HepG2 (cell line): Measurements from ENCODE around the gene SKI. TPM values are rescaled to one million over a fixed set of nuclear protein-coding genes. Genes with fewer than 3 reads are reported as not detected.

Experiments
- CEBPG ChIP-seq: IDR thresholded peaks from 2 replicates; pipeline ENCODE4 v1.6.1; 2016
- GATAD1 ChIP-seq: IDR thresholded peaks from 2 replicates; pipeline ENCODE4 v1.6.1; 2016; ENCODE audit warnings: missing genetic modification reagents, missing compliant biosample characterization
- KAT7 ChIP-seq: IDR thresholded peaks from 2 replicates; pipeline ENCODE4 v1.6.1; 2018; ENCODE audit warnings: borderline replicate concordance, missing compliant biosample characterization
- KMT2A ChIP-seq: sonication (generic); formaldehyde crosslinking; IDR thresholded peaks from 2 replicates; pipeline ENCODE4 v1.4.0; 2020; ENCODE audit warnings: missing genetic modification reagents
- LCORL ChIP-seq, 2 experiments: fragments of 450-650 bp in 1 of 2; sonication (generic) in 1 of 2; formaldehyde crosslinking in 1 of 2; IDR thresholded peaks; 2 replicates each; pipeline versions ENCODE4 v1.5.0 to v1.6.1; 2017 to 2020; ENCODE audit warnings: antibody characterized with exemption in 1 of 2, missing genetic modification reagents in 1 of 2
- MATR3 ChIP-seq: sonication (generic); formaldehyde crosslinking; IDR thresholded peaks from 2 replicates; pipeline ENCODE4 v1.4.0; 2020; ENCODE audit warnings: missing genetic modification reagents
- MIER3 ChIP-seq: IDR thresholded peaks from 2 replicates; pipeline ENCODE4 v1.6.1; 2016; ENCODE audit warnings: missing compliant biosample characterization, borderline replicate concordance
- MYC ChIP-seq: sonication (generic); formaldehyde crosslinking; IDR thresholded peaks from 2 replicates; pipeline ENCODE4 v1.9.0; 2021; ENCODE audit warnings: missing genetic modification reagents, borderline replicate concordance
- NR2F2 ChIP-seq: IDR thresholded peaks from 2 replicates; pipeline ENCODE4 v1.6.1; 2012; ENCODE audit warnings: low read depth, inconsistent platforms, borderline replicate concordance
- ZNF296 ChIP-seq: sonication (generic); formaldehyde crosslinking; conservative IDR thresholded peaks from 2 replicates; pipeline ENCODE4 v1.5.0; 2020; ENCODE audit warnings: mild to moderate bottlenecking, missing genetic modification reagents
- ZSCAN22 ChIP-seq: sonication (generic); formaldehyde crosslinking; IDR thresholded peaks from 2 replicates; pipeline ENCODE4 v1.4.0; 2020; ENCODE audit warnings: mild to moderate bottlenecking, missing genetic modification reagents
- polyA plus RNA-seq, 8 experiments: library from polyadenylated mRNA; depleted of rRNA in 3 of 8; stranded (reverse) in 7 of 8; unstranded in 1 of 8; fragments of >200 nt; fragmentation: Illumina TruSeq in 4 of 8; extraction: Trizol in 4 of 8; gene quantifications; 2 replicates each; pipeline versions ENCODE4 v1.2.1 to v1.2.3, GENCODE V29; 2011 to 2016; ENCODE audit warnings: low read depth in 4 of 8, missing spikeins in 1 of 8, mixed read lengths in 1 of 8; ENCODE audit not compliant: insufficient read depth in 1 of 8
- total RNA-seq, 5 experiments: library from RNA; depleted of rRNA; stranded (reverse); fragments of >200 nt; fragmentation: Illumina TruSeq; extraction: Trizol; gene quantifications; 2 replicates each; pipeline ENCODE4 v1.2.3, GENCODE V29; 2016; ENCODE audit warnings: low read depth in 1 of 5
- TF ChIP-seq, protein P1 (sequence below): sonication (generic); formaldehyde crosslinking; IDR thresholded peaks from 2 replicates; pipeline ENCODE4 v1.4.0; 2020; ENCODE audit warnings: missing genetic modification reagents
- TF ChIP-seq, protein P2 (sequence below): sonication (generic); formaldehyde crosslinking; IDR thresholded peaks from 2 replicates; pipeline ENCODE4 v1.8.0; 2022; ENCODE audit warnings: missing genetic modification reagents, mild to moderate bottlenecking, moderate library complexity, borderline replicate concordance
- TF ChIP-seq, protein P3 (sequence below): sonication (generic); formaldehyde crosslinking; IDR thresholded peaks from 2 replicates; pipeline ENCODE4 v1.8.1; 2023; ENCODE audit warnings: mild to moderate bottlenecking, missing genetic modification reagents
- TF ChIP-seq, protein P4 (sequence below): sonication (generic); formaldehyde crosslinking; IDR thresholded peaks from 2 replicates; pipeline ENCODE4 v1.4.0; 2020; ENCODE audit warnings: missing genetic modification reagents, borderline replicate concordance

Gene SKI
- total and polyA plus RNA-seq, 2 of the 13 experiments (the other 11 are each of a cell fraction or from before 2014, with no cell fraction given) = 4.7 to 6.9 TPM

DNA sequence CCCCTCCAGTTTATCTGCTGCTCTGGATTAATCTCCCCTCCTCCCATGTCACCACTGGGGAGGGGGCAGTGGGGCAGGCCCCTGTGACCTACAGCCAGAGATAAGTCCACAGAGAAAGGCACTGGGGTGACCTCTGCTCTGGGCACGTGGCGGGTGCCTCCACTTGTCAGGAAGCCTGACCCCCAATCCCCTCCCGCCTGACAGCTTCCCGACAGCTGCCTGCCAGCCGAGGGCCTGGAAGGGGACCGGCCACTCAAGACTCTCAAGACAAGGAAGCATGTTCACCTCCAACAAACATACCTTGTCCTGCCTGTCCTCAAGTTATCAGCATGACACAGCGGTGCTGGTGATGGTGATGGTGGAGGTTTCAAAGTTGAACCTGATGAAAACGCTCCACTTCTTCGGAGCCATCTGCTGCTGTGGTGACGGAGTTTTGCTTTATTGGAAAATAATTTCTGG lies 30.4 kb upstream of the SKI start (continued):
- TF ChIP-seq GATAD1 (CRISPR knock-in tag) (no peak), MYC (CRISPR knock-in tag) (0 out of 2 replicates have a peak, but pooled peaks have one; percentile 19), LCORL (IDR thresholded peaks at IDR 0.05) (no peak), LCORL (CRISPR knock-in tag; IDR thresholded peaks at IDR 0.05) (no peak), ZSCAN22 (CRISPR knock-in tag) (no peak), CEBPG (CRISPR knock-in tag) (no peak), ZNF296 (no peak), KMT2A (CRISPR knock-in tag) (no peak), NR2F2 (0 out of 2 replicates have a peak, but pooled peaks have one; percentile 24), MATR3 (no peak), MIER3 (CRISPR knock-in tag) (no peak), KAT7 (CRISPR knock-in tag) (no peak)
- TF ChIP-seq, protein P1, sequence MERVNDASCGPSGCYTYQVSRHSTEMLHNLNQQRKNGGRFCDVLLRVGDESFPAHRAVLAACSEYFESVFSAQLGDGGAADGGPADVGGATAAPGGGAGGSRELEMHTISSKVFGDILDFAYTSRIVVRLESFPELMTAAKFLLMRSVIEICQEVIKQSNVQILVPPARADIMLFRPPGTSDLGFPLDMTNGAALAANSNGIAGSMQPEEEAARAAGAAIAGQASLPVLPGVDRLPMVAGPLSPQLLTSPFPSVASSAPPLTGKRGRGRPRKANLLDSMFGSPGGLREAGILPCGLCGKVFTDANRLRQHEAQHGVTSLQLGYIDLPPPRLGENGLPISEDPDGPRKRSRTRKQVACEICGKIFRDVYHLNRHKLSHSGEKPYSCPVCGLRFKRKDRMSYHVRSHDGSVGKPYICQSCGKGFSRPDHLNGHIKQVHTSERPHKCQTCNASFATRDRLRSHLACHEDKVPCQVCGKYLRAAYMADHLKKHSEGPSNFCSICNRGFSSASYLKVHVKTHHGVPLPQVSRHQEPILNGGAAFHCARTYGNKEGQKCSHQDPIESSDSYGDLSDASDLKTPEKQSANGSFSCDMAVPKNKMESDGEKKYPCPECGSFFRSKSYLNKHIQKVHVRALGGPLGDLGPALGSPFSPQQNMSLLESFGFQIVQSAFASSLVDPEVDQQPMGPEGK (CRISPR knock-in tag) = peak; percentile 49; the same call in 1 of the 2 replicates
- TF ChIP-seq, protein P2, sequence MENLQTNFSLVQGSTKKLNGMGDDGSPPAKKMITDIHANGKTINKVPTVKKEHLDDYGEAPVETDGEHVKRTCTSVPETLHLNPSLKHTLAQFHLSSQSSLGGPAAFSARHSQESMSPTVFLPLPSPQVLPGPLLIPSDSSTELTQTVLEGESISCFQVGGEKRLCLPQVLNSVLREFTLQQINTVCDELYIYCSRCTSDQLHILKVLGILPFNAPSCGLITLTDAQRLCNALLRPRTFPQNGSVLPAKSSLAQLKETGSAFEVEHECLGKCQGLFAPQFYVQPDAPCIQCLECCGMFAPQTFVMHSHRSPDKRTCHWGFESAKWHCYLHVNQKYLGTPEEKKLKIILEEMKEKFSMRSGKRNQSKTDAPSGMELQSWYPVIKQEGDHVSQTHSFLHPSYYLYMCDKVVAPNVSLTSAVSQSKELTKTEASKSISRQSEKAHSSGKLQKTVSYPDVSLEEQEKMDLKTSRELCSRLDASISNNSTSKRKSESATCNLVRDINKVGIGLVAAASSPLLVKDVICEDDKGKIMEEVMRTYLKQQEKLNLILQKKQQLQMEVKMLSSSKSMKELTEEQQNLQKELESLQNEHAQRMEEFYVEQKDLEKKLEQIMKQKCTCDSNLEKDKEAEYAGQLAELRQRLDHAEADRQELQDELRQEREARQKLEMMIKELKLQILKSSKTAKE (CRISPR knock-in tag) = 0 out of 2 replicates have a peak, but pooled peaks have one; percentile 16
- TF ChIP-seq, protein P3, sequence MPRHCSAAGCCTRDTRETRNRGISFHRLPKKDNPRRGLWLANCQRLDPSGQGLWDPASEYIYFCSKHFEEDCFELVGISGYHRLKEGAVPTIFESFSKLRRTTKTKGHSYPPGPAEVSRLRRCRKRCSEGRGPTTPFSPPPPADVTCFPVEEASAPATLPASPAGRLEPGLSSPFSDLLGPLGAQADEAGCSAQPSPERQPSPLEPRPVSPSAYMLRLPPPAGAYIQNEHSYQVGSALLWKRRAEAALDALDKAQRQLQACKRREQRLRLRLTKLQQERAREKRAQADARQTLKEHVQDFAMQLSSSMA (CRISPR knock-in tag) = no peak
- TF ChIP-seq, protein P4, sequence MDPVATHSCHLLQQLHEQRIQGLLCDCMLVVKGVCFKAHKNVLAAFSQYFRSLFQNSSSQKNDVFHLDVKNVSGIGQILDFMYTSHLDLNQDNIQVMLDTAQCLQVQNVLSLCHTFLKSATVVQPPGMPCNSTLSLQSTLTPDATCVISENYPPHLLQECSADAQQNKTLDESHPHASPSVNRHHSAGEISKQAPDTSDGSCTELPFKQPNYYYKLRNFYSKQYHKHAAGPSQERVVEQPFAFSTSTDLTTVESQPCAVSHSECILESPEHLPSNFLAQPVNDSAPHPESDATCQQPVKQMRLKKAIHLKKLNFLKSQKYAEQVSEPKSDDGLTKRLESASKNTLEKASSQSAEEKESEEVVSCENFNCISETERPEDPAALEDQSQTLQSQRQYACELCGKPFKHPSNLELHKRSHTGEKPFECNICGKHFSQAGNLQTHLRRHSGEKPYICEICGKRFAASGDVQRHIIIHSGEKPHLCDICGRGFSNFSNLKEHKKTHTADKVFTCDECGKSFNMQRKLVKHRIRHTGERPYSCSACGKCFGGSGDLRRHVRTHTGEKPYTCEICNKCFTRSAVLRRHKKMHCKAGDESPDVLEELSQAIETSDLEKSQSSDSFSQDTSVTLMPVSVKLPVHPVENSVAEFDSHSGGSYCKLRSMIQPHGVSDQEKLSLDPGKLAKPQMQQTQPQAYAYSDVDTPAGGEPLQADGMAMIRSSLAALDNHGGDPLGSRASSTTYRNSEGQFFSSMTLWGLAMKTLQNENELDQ (CRISPR knock-in tag) = no peak
